Measurements from ENCODE around the gene WNT3A.
A peak's percentile ranks its signal among the peaks of the same experiment; 100 is the strongest.

WNT3A gene

GRCh38 chr1:228029281-228029680 lies 22.5 kb downstream of the WNT3A start:
- Mint-ChIP-seq H3K9me3 (no peaks in the 10 kb centered on the region), H3K27me3 (peaks cover 36% of the 10 kb centered on the region), H3K36me3 (no peaks in the 10 kb centered on the region), H3K4me1 (no peaks in the 10 kb centered on the region), H3K27ac (no peak overlapping the region), H3K4me3 (no peak overlapping the region)
- CTCF ChIA-PET: no interaction called here
- DNase-seq: peak; percentile 11

- no peak for DNase-seq
- CTCF ChIA-PET: interaction anchor here (0.8 kb wide), 1 partner anchor 18 kb away, joined by 3 read pairs; no protein-coding TSS in a partner anchor
- H3K36me3 Mint-ChIP-seq: no peaks in the 10 kb centered on the region
- H3K4me1 Mint-ChIP-seq: no peaks in the 10 kb centered on the region
- H3K9me3 Mint-ChIP-seq: no peaks in the 10 kb centered on the region
- H3K27ac Mint-ChIP-seq: no peak overlapping the region
- H3K27me3 Mint-ChIP-seq: peaks cover 38% of the 10 kb centered on the region
- no peak overlapping the region for H3K4me3 Mint-ChIP-seq
Measured at GRCh38 chr1:228030451-228031201, 23.8 kb downstream of the WNT3A start.

GRCh38 chr1:228031276-228031995 lies 24.6 kb downstream of the WNT3A start:
- no peak for DNase-seq
- CTCF ChIA-PET: interaction anchor here (0.8 kb wide), 1 partner anchor 19 kb away, joined by 3 read pairs; no protein-coding TSS in a partner anchor
- no peak overlapping the region for H3K4me3 Mint-ChIP-seq
- H3K9me3 Mint-ChIP-seq: no peaks in the 10 kb centered on the region
- no peaks in the 10 kb centered on the region for H3K36me3 Mint-ChIP-seq
- no peak overlapping the region for H3K27ac Mint-ChIP-seq
- no peaks in the 10 kb centered on the region for H3K4me1 Mint-ChIP-seq
- peaks cover 44% of the 10 kb centered on the region for H3K27me3 Mint-ChIP-seq

GRCh38 chr1:228032041-228032440 lies 25.2 kb downstream of the WNT3A start:
- H3K4me3 Mint-ChIP-seq: no peak overlapping the region
- no peak for DNase-seq
- CTCF ChIA-PET: no interaction called here
- H3K9me3 Mint-ChIP-seq: no peaks in the 10 kb centered on the region
- no peak overlapping the region for H3K27ac Mint-ChIP-seq
- H3K4me1 Mint-ChIP-seq: no peaks in the 10 kb centered on the region
- peaks cover 50% of the 10 kb centered on the region for H3K27me3 Mint-ChIP-seq
- no peaks in the 10 kb centered on the region for H3K36me3 Mint-ChIP-seq

GRCh38 chr1:228033376-228033775 lies 26.6 kb downstream of the WNT3A start:
- H3K36me3 Mint-ChIP-seq: no peaks in the 10 kb centered on the region
- CTCF ChIA-PET: no interaction called here
- H3K27ac Mint-ChIP-seq: no peak overlapping the region
- no peaks in the 10 kb centered on the region for H3K9me3 Mint-ChIP-seq
- no peak overlapping the region for H3K4me3 Mint-ChIP-seq
- H3K4me1 Mint-ChIP-seq: no peaks in the 10 kb centered on the region
- H3K27me3 Mint-ChIP-seq: peaks cover 57% of the 10 kb centered on the region
- DNase-seq: no peak

- DNase-seq: no peak
- H3K4me1 Mint-ChIP-seq: no peaks in the 10 kb centered on the region
- H3K27me3 Mint-ChIP-seq: peaks cover 68% of the 10 kb centered on the region
- H3K27ac Mint-ChIP-seq: no peak overlapping the region
- no peaks in the 10 kb centered on the region for H3K9me3 Mint-ChIP-seq
- no peaks in the 10 kb centered on the region for H3K36me3 Mint-ChIP-seq
- no peak overlapping the region for H3K4me3 Mint-ChIP-seq
- CTCF ChIA-PET: no interaction called here
Measured at GRCh38 chr1:228034954-228035837, 28.4 kb downstream of the WNT3A start.

GRCh38 chr1:228035844-228036243 lies 29.0 kb downstream of the WNT3A start:
- H3K4me3 Mint-ChIP-seq: no peak overlapping the region
- DNase-seq: no peak
- CTCF ChIA-PET: no interaction called here
- no peaks in the 10 kb centered on the region for H3K9me3 Mint-ChIP-seq
- H3K27me3 Mint-ChIP-seq: peaks cover 68% of the 10 kb centered on the region
- H3K4me1 Mint-ChIP-seq: no peaks in the 10 kb centered on the region
- no peaks in the 10 kb centered on the region for H3K36me3 Mint-ChIP-seq
- no peak overlapping the region for H3K27ac Mint-ChIP-seq

GRCh38 chr1:228036701-228037231 lies 30.0 kb downstream of the WNT3A start:
- no peak overlapping the region for H3K4me3 Mint-ChIP-seq
- no peaks in the 10 kb centered on the region for H3K36me3 Mint-ChIP-seq
- no peak overlapping the region for H3K27ac Mint-ChIP-seq
- CTCF ChIA-PET: no interaction called here
- H3K4me1 Mint-ChIP-seq: no peaks in the 10 kb centered on the region
- no peaks in the 10 kb centered on the region for H3K9me3 Mint-ChIP-seq
- H3K27me3 Mint-ChIP-seq: peaks cover 59% of the 10 kb centered on the region
- DNase-seq: no peak

GRCh38 chr1:228037401-228038386 lies 30.9 kb downstream of the WNT3A start:
- peak; percentile 40 for DNase-seq
- Mint-ChIP-seq H3K27ac (no peak overlapping the region), H3K36me3 (no peaks in the 10 kb centered on the region), H3K4me1 (no peaks in the 10 kb centered on the region), H3K4me3 (no peak overlapping the region), H3K27me3 (peaks cover 58% of the 10 kb centered on the region), H3K9me3 (no peaks in the 10 kb centered on the region)
- CTCF ChIA-PET: no interaction called here

- Mint-ChIP-seq H3K27me3 (peaks cover 58% of the 10 kb centered on the region), H3K9me3 (no peaks in the 10 kb centered on the region), H3K4me1 (no peaks in the 10 kb centered on the region), H3K36me3 (no peaks in the 10 kb centered on the region), H3K4me3 (no peak overlapping the region), H3K27ac (no peak overlapping the region)
- CTCF ChIA-PET: no interaction called here
- DNase-seq: no peak
Measured at GRCh38 chr1:228038387-228039005, 31.7 kb downstream of the WNT3A start.

- Mint-ChIP-seq H3K27ac (no peak overlapping the region), H3K4me1 (no peaks in the 10 kb centered on the region), H3K4me3 (no peak overlapping the region), H3K36me3 (no peaks in the 10 kb centered on the region), H3K27me3 (peaks cover 58% of the 10 kb centered on the region), H3K9me3 (no peaks in the 10 kb centered on the region)
- DNase-seq: no peak
- CTCF ChIA-PET: no interaction called here
Measured at GRCh38 chr1:228039006-228039903, 32.5 kb downstream of the WNT3A start.

GRCh38 chr1:228039986-228040385 lies 33.2 kb downstream of the WNT3A start:
- no peaks in the 10 kb centered on the region for H3K36me3 Mint-ChIP-seq
- no peaks in the 10 kb centered on the region for H3K9me3 Mint-ChIP-seq
- no peak for DNase-seq
- peaks cover 54% of the 10 kb centered on the region for H3K27me3 Mint-ChIP-seq
- no peaks in the 10 kb centered on the region for H3K4me1 Mint-ChIP-seq
- no peak overlapping the region for H3K4me3 Mint-ChIP-seq
- CTCF ChIA-PET: no interaction called here
- H3K27ac Mint-ChIP-seq: no peak overlapping the region

Measured in activated naive CD4-positive, alpha-beta T cell treated with anti-CD3 and anti-CD28 coated beads, Interleukin-2, amount 10 ng/mL, durations not matched to agents 7 days and 5 days (primary cell).